Right lobe of liver (tissue), 6 donors: ENCODE data around the gene B4GALT2. TPM values are rescaled to one million over a fixed set of nuclear protein-coding genes. Genes with fewer than 3 reads are reported as not detected.

Source experiments
- ATAC-seq, 4 donors: fragments of 200-7000 bp; cut with Tn5 transposase; one replicate each; pipeline ENCODE4 v1.9.1; 2020; ENCODE audit warnings: mild to moderate bottlenecking in 4 of 4, moderate library complexity in 4 of 4
- DNase-seq, 3 donors: peaks; one replicate each; pipeline ENCODE4 v3.0.0-alpha.2; 2020
- H3K27ac ChIP-seq, 3 donors: fragments of 200-600 bp; one replicate each; pipeline ENCODE4 v1.8.0; 2022
- H3K27me3 ChIP-seq, 2 donors: fragments of 200-600 bp; one replicate each; pipeline ENCODE4 v1.8.0; 2022
- H3K36me3 ChIP-seq, 4 donors: fragments of 200-600 bp; sonication (generic) in 1 of 4; one replicate each; pipeline versions ENCODE4 v1.5.1 to v1.8.0; 2017 to 2022; ENCODE audit warnings: control low read depth in 1 of 4
- H3K4me1 ChIP-seq, 4 donors: fragments of 200-600 bp; sonication (generic) in 1 of 4; one replicate each; pipeline versions ENCODE4 v1.5.1 to v1.8.0; 2017 to 2022; ENCODE audit warnings: control low read depth in 1 of 4
- H3K4me3 ChIP-seq, 3 donors: fragments of 200-600 bp; one replicate each; pipeline ENCODE4 v1.8.0; 2022
- H3K9me3 ChIP-seq, 4 donors: fragments of 200-600 bp; sonication (generic) in 1 of 4; one replicate each; pipeline versions ENCODE4 v1.5.1 to v1.8.0; 2017 to 2022; ENCODE audit warnings: control low read depth in 1 of 4
- POLR2A ChIP-seq: fragments of 450-650 bp; IDR thresholded peaks from one replicate; pipeline ENCODE4 v1.6.1; 2017; ENCODE audit warnings: antibody characterized with exemption, mild to moderate bottlenecking
- WGBS: methylation state at CpG from one replicate; pipeline ENCODE4 v1.1.6; 2018; ENCODE audit warnings: low coverage, low lambda C conversion rate; ENCODE audit not compliant: insufficient coverage; ENCODE audit errors: missing lambda C conversion rate; 5-methylcytosine and 5-hydroxymethylcytosine counted together
- intact Hi-C, 2 donors: fragments of 100-400 bp; cut with DNase I; formaldehyde crosslinking; loops; one replicate each; pipeline versions ENCODE4 v1.11.2 to v1.14.1; 2022
- total RNA-seq, 6 experiments: library from RNA; depleted of rRNA in 2 of 6; stranded (reverse); fragments of >200 nt in 2 of 6; fragmentation: NEBNext Ultra II Directional in 3 of 6; extraction: Animal tissue kit (Norgen Biotek cat#: 25700) in 3 of 6; gene quantifications; one replicate each; pipeline versions ENCODE4 v1.1.0 to v1.2.4, GENCODE V29; 2016 to 2023
- TF ChIP-seq, protein P1 (sequence below), 4 donors: fragments of 200-600 bp in 3 of 4; fragments of 450-650 bp in 1 of 4; IDR thresholded peaks; one replicate each; pipeline versions ENCODE4 v1.5.1 to v1.8.0; 2016 to 2022; ENCODE audit warnings: antibody characterized with exemption in 4 of 4, mild to moderate bottlenecking in 2 of 4
- donor health status: DM: no; HTN: yes; CAD: no.
- donor health status: DM: no; HTN: no; CAD: no.
- donor health status: DM: no; HTN: no; CAD: no.
- donor health status: DM: no; HTN: yes; CAD: no.
- donor health status: DM: no; HTN: yes; CAD: no.

B4GALT2 gene
- total RNA-seq, 6 experiments from 2014 or later, result 13.4 to 49.5 (median 18.5) TPM

DNA sequence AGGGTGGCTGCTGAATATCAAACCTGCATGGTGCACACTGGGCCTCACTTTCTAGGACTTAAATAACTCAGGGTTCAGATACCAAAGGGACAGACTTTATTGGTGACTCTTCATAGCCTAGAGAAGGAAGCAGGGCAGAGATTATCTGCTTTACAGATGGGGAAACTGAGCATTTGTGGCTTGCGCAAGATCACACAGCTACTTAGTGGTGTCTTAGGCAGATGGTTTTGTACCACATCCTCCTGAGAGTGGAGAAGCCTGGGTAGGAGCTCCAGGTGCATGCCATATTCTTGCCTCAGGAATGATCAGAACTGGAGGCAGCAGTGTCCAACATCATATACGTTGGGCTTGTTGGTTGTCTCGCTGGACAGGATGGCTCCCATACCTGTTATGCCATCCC lies 16.0 kb upstream of the B4GALT2 start:
- intact Hi-C loops, result no loop called here
- no peaks in the 10 kb centered on the region for H3K27me3 ChIP-seq
- no peak for TF ChIP-seq POLR2A
- TF ChIP-seq, protein P1, sequence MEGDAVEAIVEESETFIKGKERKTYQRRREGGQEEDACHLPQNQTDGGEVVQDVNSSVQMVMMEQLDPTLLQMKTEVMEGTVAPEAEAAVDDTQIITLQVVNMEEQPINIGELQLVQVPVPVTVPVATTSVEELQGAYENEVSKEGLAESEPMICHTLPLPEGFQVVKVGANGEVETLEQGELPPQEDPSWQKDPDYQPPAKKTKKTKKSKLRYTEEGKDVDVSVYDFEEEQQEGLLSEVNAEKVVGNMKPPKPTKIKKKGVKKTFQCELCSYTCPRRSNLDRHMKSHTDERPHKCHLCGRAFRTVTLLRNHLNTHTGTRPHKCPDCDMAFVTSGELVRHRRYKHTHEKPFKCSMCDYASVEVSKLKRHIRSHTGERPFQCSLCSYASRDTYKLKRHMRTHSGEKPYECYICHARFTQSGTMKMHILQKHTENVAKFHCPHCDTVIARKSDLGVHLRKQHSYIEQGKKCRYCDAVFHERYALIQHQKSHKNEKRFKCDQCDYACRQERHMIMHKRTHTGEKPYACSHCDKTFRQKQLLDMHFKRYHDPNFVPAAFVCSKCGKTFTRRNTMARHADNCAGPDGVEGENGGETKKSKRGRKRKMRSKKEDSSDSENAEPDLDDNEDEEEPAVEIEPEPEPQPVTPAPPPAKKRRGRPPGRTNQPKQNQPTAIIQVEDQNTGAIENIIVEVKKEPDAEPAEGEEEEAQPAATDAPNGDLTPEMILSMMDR (IDR thresholded peaks at IDR 0.05), result no peak
- no peak overlapping the region for H3K27ac ChIP-seq
- 80% methylated on average over 2 of the region's 3 CpGs for WGBS
- ATAC-seq (no peak), DNase-seq (no peak)
- H3K4me1 ChIP-seq, result no peaks in the 10 kb centered on the region
- H3K36me3 ChIP-seq, result peaks cover 0 to 24% (median 6%) of the 10 kb centered on the region in 4 donors
- H3K4me3 ChIP-seq, result no peak overlapping the region
- no peaks in the 10 kb centered on the region for H3K9me3 ChIP-seq

DNA sequence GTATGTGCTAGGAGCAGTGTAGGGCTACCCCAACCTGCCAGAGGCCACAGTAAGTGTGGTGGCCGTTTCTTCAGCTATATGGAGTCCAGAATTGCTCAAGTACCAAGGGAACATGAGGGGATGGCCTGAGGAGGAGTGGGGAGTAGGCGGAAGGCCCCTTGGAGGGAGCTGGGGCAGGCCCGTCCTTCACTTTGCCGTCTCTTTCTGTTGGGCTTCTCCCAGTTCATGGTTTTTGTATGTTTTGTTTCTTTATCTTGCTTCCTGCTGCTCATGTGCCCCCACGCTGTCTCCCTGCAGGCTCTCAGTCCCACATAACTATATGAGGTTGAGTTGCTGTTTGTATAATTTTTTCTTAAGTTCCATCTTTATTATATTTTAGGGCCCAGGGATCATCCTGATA lies 15.1 kb upstream of the B4GALT2 start:
- intact Hi-C loops, result no loop called here
- Histone ChIP-seq H3K36me3 (peaks cover 0 to 15% (median 6%) of the 10 kb centered on the region in 4 donors), H3K27ac (no peak overlapping the region), H3K4me1 (no peaks in the 10 kb centered on the region), H3K4me3 (no peak overlapping the region), H3K27me3 (no peaks in the 10 kb centered on the region), H3K9me3 (no peaks in the 10 kb centered on the region)
- TF ChIP-seq, protein P1 (IDR thresholded peaks at IDR 0.05), result no peak
- no peak for TF ChIP-seq POLR2A
- WGBS, result 93% methylated on average over 1 of the region's 5 CpGs
- ATAC-seq, result no peak
- DNase-seq, result no peak

DNA sequence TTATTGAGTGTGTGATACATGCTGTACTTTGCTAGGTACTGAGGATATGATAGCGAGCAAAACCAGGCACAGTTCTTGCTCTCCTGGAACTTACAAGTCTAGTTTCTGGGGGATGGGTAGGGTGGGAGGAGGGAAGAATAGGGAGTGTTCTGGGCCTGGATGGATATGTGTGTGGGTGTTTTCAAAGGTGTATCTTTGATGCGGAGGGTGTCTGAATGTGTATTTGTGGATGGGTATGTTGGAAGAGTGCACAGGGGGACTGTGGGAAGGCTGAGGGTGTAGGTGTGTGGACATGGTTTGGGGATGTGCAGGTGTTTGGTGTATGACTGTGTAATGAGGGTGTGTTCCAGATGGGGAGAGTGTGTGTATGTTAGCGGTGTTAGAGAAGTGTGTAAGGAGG lies 13.7 kb upstream of the B4GALT2 start:
- Histone ChIP-seq H3K36me3 (peaks cover 0 to 9% (median 6%) of the 10 kb centered on the region in 4 donors), H3K4me1 (peaks cover 0 to under 1% (median 0%) of the 10 kb centered on the region in 4 donors), H3K9me3 (no peaks in the 10 kb centered on the region), H3K27ac (no peak overlapping the region), H3K27me3 (no peaks in the 10 kb centered on the region), H3K4me3 (no peak overlapping the region)
- 100% methylated on average over 2 of the region's 3 CpGs for WGBS
- ATAC-seq (no peak), DNase-seq (no peak)
- no peak for TF ChIP-seq POLR2A
- TF ChIP-seq, protein P1 (IDR thresholded peaks at IDR 0.05), result no peak
- intact Hi-C loops, result no loop called here

DNA sequence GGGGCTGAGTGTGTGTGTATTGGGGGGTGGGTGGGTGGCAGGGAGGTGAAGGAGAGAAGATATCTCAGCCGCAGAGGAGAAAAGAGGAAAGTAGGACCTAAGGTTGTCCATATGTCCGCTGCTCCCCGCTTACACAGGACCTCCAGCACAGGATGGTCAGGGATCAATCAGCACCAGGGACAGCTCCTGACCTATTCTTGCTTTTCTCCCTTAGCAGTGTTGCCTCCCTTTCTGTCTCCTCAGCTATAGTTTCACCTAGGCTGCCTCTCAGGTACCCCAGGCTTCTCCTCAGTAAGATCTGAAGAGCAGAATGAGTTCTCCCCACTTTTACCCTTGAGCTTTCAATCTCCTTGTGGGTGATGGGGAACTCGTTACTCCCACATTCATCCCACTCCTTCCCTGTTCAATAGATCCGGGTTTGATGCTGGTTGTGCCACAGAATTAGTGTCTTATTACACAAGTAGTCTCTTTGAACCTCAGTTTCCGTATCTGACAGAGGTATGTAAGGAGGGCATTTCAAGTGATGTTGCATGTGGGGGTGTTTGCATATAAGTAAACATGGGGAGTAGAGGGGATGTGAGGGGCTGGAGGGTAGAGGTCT lies 10.6 kb upstream of the B4GALT2 start:
- Histone ChIP-seq H3K36me3 (no peaks in the 10 kb centered on the region), H3K9me3 (no peaks in the 10 kb centered on the region), H3K4me3 (no peak overlapping the region), H3K4me1 (peaks cover 0 to 8% (median 3%) of the 10 kb centered on the region in 4 donors), H3K27me3 (no peaks in the 10 kb centered on the region), H3K27ac (no peak overlapping the region)
- TF ChIP-seq, protein P1 (IDR thresholded peaks at IDR 0.05), result no peak
- no peak for TF ChIP-seq POLR2A
- WGBS, result 84% methylated on average over 4 of the region's 6 CpGs
- no peak for DNase-seq
- intact Hi-C loops, result no loop called here
- ATAC-seq, result no peak
